ENCODE measurements around the gene MCM3.
A peak's percentile ranks its signal among the peaks of the same experiment; 100 is the strongest.

MCM3 gene

DNA sequence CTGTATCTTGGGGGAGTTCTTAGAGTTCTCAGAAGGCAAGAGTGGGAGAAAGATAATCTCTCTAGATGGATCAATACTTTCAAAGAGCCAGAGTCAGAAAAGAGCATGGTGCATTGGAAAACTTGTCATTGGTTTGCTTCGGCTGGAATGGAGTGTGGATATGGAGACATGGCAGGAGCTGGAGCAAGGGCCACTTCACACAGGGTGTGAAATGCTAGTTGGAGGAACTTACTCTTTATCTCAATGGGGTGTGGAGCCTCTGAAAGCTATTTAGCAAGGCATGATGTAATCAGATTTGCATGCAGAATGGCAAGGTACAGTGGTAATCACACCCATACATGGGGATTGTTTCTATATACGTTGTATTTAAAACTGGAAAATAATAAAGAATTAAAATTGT lies 45.9 kb upstream of the MCM3 start:
- CTCF ChIA-PET, result interaction anchor here (0.6 to 1.6 kb wide), 7 partner anchors 9 to 1441 kb away, joined by 3 to 9 read pairs (median 3); no protein-coding TSS in a partner anchor
- POLR2A ChIA-PET, result interaction anchor here (0.6 to 2.1 kb wide), 4 partner anchors 10 to 1031 kb away, joined by 3 to 5 read pairs (median 4); partner anchors contain the start of gene PAQR8
- H3K4me3 ChIP-seq (ENCODE audit: low read depth, low read length), result no peak overlapping the region
- peaks cover 8% of the 10 kb centered on the region for H3K4me1 ChIP-seq (ENCODE audit: control insufficient read depth, insufficient read depth, low read length)
- no peaks in the 10 kb centered on the region for H3K36me3 ChIP-seq (ENCODE audit: control insufficient read depth in 2 of 2, insufficient read depth in 1 of 2, low read length in 2 of 2)
- H3K9me3 ChIP-seq (ENCODE audit: control insufficient read depth, insufficient read depth, low read depth, low read length), result no peaks in the 10 kb centered on the region
- no peak overlapping the region for H3K27ac ChIP-seq (ENCODE audit: extremely low read depth, low read depth, low read length)
- TF ChIP-seq, protein P1, sequence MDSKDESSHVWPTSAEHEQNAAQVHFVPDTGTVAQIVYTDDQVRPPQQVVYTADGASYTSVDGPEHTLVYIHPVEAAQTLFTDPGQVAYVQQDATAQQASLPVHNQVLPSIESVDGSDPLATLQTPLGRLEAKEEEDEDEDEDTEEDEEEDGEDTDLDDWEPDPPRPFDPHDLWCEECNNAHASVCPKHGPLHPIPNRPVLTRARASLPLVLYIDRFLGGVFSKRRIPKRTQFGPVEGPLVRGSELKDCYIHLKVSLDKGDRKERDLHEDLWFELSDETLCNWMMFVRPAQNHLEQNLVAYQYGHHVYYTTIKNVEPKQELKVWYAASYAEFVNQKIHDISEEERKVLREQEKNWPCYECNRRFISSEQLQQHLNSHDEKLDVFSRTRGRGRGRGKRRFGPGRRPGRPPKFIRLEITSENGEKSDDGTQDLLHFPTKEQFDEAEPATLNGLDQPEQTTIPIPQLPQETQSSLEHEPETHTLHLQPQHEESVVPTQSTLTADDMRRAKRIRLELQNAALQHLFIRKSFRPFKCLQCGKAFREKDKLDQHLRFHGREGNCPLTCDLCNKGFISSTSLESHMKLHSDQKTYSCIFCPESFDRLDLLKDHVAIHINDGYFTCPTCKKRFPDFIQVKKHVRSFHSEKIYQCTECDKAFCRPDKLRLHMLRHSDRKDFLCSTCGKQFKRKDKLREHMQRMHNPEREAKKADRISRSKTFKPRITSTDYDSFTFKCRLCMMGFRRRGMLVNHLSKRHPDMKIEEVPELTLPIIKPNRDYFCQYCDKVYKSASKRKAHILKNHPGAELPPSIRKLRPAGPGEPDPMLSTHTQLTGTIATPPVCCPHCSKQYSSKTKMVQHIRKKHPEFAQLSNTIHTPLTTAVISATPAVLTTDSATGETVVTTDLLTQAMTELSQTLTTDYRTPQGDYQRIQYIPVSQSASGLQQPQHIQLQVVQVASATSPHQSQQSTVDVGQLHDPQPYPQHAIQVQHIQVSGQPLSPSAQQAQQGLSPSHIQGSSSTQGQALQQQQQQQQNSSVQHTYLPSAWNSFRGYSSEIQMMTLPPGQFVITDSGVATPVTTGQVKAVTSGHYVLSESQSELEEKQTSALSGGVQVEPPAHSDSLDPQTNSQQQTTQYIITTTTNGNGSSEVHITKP (tag by site-specific recombination; IDR thresholded peaks at IDR 0.05), result peak; percentile 80
- TF ChIP-seq ZNF239 (tag by site-specific recombination; IDR thresholded peaks at IDR 0.05) (no peak), ZNF600 (tag by site-specific recombination; IDR thresholded peaks at IDR 0.05) (peak; percentile 72), PRDM1 (tag by site-specific recombination; IDR thresholded peaks at IDR 0.05) (peak; percentile 53; the same call in 1 of the 2 replicates), ATF2 (tag by site-specific recombination; IDR thresholded peaks at IDR 0.05; ENCODE audit: low read depth) (peak; percentile 42; the same call in 1 of the 2 replicates), WT1 (tag by site-specific recombination; IDR thresholded peaks at IDR 0.05) (no peak), ZNF623 (tag by site-specific recombination; IDR thresholded peaks at IDR 0.05) (no peak), ZNF677 (tag by site-specific recombination; IDR thresholded peaks at IDR 0.05) (no peak), ZNF148 (tag by site-specific recombination; IDR thresholded peaks at IDR 0.05; ENCODE audit: borderline replicate concordance) (no peak)
- TF ChIP-seq, protein P2, sequence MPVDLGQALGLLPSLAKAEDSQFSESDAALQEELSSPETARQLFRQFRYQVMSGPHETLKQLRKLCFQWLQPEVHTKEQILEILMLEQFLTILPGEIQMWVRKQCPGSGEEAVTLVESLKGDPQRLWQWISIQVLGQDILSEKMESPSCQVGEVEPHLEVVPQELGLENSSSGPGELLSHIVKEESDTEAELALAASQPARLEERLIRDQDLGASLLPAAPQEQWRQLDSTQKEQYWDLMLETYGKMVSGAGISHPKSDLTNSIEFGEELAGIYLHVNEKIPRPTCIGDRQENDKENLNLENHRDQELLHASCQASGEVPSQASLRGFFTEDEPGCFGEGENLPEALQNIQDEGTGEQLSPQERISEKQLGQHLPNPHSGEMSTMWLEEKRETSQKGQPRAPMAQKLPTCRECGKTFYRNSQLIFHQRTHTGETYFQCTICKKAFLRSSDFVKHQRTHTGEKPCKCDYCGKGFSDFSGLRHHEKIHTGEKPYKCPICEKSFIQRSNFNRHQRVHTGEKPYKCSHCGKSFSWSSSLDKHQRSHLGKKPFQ (tag by site-specific recombination; IDR thresholded peaks at IDR 0.05), result peak; percentile 71

DNA sequence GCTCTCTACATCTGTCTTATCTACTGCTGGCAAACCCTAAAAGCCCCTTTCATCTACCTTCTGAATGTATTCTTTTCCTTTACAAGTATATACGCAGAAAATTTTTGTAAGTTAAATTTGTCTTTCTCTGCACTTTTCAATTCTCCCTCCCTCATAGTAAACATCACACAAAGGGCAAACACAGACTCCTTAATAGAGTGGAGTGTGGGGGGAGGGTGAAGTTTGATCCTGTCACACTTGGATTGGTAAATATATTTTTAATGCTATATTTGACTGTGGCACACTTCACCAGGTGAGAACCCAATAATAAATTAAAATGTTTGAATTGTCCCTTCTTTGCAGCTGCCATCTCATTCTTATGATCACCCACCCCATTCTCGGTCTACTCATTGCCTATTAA lies 44.2 kb upstream of the MCM3 start:
- H3K4me3 ChIP-seq (ENCODE audit: low read depth, low read length), result no peak overlapping the region
- no peaks in the 10 kb centered on the region for H3K36me3 ChIP-seq (ENCODE audit: control insufficient read depth in 2 of 2, insufficient read depth in 1 of 2, low read length in 2 of 2)
- no peak overlapping the region for H3K27ac ChIP-seq (ENCODE audit: extremely low read depth, low read depth, low read length)
- H3K4me1 ChIP-seq (ENCODE audit: control insufficient read depth, insufficient read depth, low read length), result peaks cover 8% of the 10 kb centered on the region
- POLR2A ChIA-PET, result no interaction called here
- no peaks in the 10 kb centered on the region for H3K9me3 ChIP-seq (ENCODE audit: control insufficient read depth, insufficient read depth, low read depth, low read length)
- CTCF ChIA-PET, result interaction anchor here (1.3 kb wide), 1 partner anchor 43 kb away, joined by 4 read pairs; no protein-coding TSS in a partner anchor
- TF ChIP-seq ZNF423 (tag by site-specific recombination; IDR thresholded peaks at IDR 0.05) (no peak), HOXD13 (CRISPR knock-in tag; IDR thresholded peaks at IDR 0.05; ENCODE audit: borderline replicate concordance) (no peak), ZNF133 (tag by site-specific recombination; IDR thresholded peaks at IDR 0.05) (no peak), ZNF184 (tag by site-specific recombination; IDR thresholded peaks at IDR 0.05) (no peak), GFI1B (tag by site-specific recombination; IDR thresholded peaks at IDR 0.05) (no peak), ZNF670 (tag by site-specific recombination; IDR thresholded peaks at IDR 0.05; ENCODE audit: low read depth) (no peak), ZNF148 (tag by site-specific recombination; IDR thresholded peaks at IDR 0.05; ENCODE audit: borderline replicate concordance) (no peak), ZBTB48 (tag by site-specific recombination; IDR thresholded peaks at IDR 0.05) (no peak)
